Measurements from ENCODE around the gene CEP104. TPM values are rescaled to one million over a fixed set of nuclear protein-coding genes. Genes with fewer than 3 reads are reported as not detected.

Gene CEP104
- total and polyA plus RNA-seq, 10 donors = 4.5 to 49.4 (median 33.4) TPM

GRCh38 chr1:3858231-3858981, 1.4 kb upstream of the CEP104 start:
- 72 to 77% (median 75%) methylated on average over 25 to 34 of the region's 34 CpGs for WGBS, 5 donors
- TF ChIP-seq POLR2AphosphoS5 (IDR thresholded peaks at IDR 0.05) (no peak), CTCF (IDR thresholded peaks at IDR 0.05 in 8 of 11, conservative IDR thresholded peaks at IDR 0.05 in 3 of 11) (no peak), POLR2A (IDR thresholded peaks at IDR 0.05) (no peak)
- Histone ChIP-seq H3K9me3 (no peaks in the 10 kb centered on the region), H3K27me3 (replicated peaks in 1 of 7) (no peaks in the 10 kb centered on the region), H3K36me3 (peaks cover 0 to 12% (median 0%) of the 10 kb centered on the region in 6 donors), H3K4me1 (peaks cover 12 to 35% (median 30%) of the 10 kb centered on the region in 6 donors), H3K27ac (peak overlapping the region in 2 of 8 donors; percentile 89 to 92), H3K4me3 (peak overlapping the region in 7 of 8 donors; percentile 68 to 98 (median 87))
- intact Hi-C loops (cut with DNase I; ENCODE audit: low total_unique reads) = no loop called here
- peak; percentile 82 for DNase-seq

- TF ChIP-seq POLR2AphosphoS5 (IDR thresholded peaks at IDR 0.05) = no peak
- no peak for TF ChIP-seq CTCF (IDR thresholded peaks at IDR 0.05 in 8 of 11, conservative IDR thresholded peaks at IDR 0.05 in 3 of 11)
- TF ChIP-seq POLR2A (IDR thresholded peaks at IDR 0.05) = no peak
- DNase-seq = no peak
- Histone ChIP-seq H3K9me3 (no peaks in the 10 kb centered on the region), H3K27ac (peak overlapping the region; percentile 74 to 92 (median 86)), H3K36me3 (peaks cover 0 to 8% (median 0%) of the 10 kb centered on the region in 6 donors), H3K27me3 (replicated peaks in 1 of 7) (no peaks in the 10 kb centered on the region), H3K4me3 (peak overlapping the region; percentile 68 to 98 (median 86)), H3K4me1 (peaks cover 12 to 35% (median 30%) of the 10 kb centered on the region in 6 donors)
- 8 to 21% (median 12%) methylated on average over 3 to 21 of the region's 21 CpGs for WGBS, 5 donors
- intact Hi-C loops (cut with DNase I; ENCODE audit: low total_unique reads) = no loop called here
Observed at GRCh38 chr1:3857791-3858129, 749 bp upstream of the CEP104 start.

- intact Hi-C loops (cut with DNase I; ENCODE audit: low total_unique reads) = no loop called here
- Histone ChIP-seq H3K27me3 (replicated peaks in 1 of 7) (no peaks in the 10 kb centered on the region), H3K9me3 (no peaks in the 10 kb centered on the region), H3K4me3 (no peak overlapping the region), H3K4me1 (peaks cover 5 to 21% (median 18%) of the 10 kb centered on the region in 6 donors), H3K27ac (no peak overlapping the region), H3K36me3 (peaks cover 3 to 46% (median 38%) of the 10 kb centered on the region in 6 donors)
- 76 to 89% (median 79%) methylated on average over 15 of the region's 15 CpGs for WGBS, 5 donors
- no peak for TF ChIP-seq CTCF (IDR thresholded peaks at IDR 0.05 in 8 of 11, conservative IDR thresholded peaks at IDR 0.05 in 3 of 11)
- no peak for TF ChIP-seq POLR2AphosphoS5 (IDR thresholded peaks at IDR 0.05)
- no peak for TF ChIP-seq POLR2A (IDR thresholded peaks at IDR 0.05)
- no peak for DNase-seq
Observed at GRCh38 chr1:3852711-3853485, 4.1 kb downstream of the CEP104 start.

GRCh38 chr1:3852091-3852490, 4.9 kb downstream of the CEP104 start:
- Histone ChIP-seq H3K4me1 (peaks cover 5 to 16% (median 14%) of the 10 kb centered on the region in 6 donors), H3K9me3 (no peaks in the 10 kb centered on the region), H3K36me3 (peaks cover 3 to 54% (median 46%) of the 10 kb centered on the region in 6 donors), H3K4me3 (no peak overlapping the region), H3K27me3 (replicated peaks in 1 of 7) (no peaks in the 10 kb centered on the region), H3K27ac (no peak overlapping the region)
- DNase-seq = no peak
- no peak for TF ChIP-seq POLR2A (IDR thresholded peaks at IDR 0.05)
- intact Hi-C loops (cut with DNase I; ENCODE audit: low total_unique reads) = no loop called here
- WGBS, 5 donors = 89 to 94% (median 92%) methylated on average over 12 of the region's 12 CpGs

Data from spleen (tissue), 11 donors.